ENCODE data around the gene C2orf72. TPM values are rescaled to one million over a fixed set of nuclear protein-coding genes. Genes with fewer than 3 reads are reported as not detected.
"Not testable (repeated sequence)": the region's sequence is repeated elsewhere in the genome, so short reads cannot be mapped to it uniquely, and the experiment has no call there.

The C2orf72 gene
- polyA plus RNA-seq (ENCODE audit: insufficient read length in 10 of 10) = 1 to 10 TPM in 1 of 10 donors, under 1 TPM in 9; 0.41 to 1.1 (median 0.56) TPM
- long read RNA-seq, donor 1 = 0 reads
- long read RNA-seq, donor 2 = 0 reads
- long read RNA-seq, donor 3 = 0 reads
- long read RNA-seq, donor 4 = 0 reads
- long read RNA-seq, donor 5 = 0 reads
- long read RNA-seq, donor 6 = 0 reads
- long read RNA-seq, donor 7, partial matches to known transcripts = 0 of 1 reads
- long read RNA-seq, donor 7, other reads (novel, unspliced or antisense) = 0 of 1 reads
- long read RNA-seq, donor 8 = 0 reads
- long read RNA-seq, donor 9 = 0 reads

- DNase-seq = no peak
Measured at GRCh38 chr2:231037202-231037730, at the start of gene C2orf72. Gene C2orf72, plus strand, starts transcription at chr2:231037523. Its CDS starts 43 bp downstream, at chr2:231037566.

GRCh38 chr2:230989731-230990130 is 47.6 kb upstream of the C2orf72 start:
- DNase-seq = no peak

DNA sequence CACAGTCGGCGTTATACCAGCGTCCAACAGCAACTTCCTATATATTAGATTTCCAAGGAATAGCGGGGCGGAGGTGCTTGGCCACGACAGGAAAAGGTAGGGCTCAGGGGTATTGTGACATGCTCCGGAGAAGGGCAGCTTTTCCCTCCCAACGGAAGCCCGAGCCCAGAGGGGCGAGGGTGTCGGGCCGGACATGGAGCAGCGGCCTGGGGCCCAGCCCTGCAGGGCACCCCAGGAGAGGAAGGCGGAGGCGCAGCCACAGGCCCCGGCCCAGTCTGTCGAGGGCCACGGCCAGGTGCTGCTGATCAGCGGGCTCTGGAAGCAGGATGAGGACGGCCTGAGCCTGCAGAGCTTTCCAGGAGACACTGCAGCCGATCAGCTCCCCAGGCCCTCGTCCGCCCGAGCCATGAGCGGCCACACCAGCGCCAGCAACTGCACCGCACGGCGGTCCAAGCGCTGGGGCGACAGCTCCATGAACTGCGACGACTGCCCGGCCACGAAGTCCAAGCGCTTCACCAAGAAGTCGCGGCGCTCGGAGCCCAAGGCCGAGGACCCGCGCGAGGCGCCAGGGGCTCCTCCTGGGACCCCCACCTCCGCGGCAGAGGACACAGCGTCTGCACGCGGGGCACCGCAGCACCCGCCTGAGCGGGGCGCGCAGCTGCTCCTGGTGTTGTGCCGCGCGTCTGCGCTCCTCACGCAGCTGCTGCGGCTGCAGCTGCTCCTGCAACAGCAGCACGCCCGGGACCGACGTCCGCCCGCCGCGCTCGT is 47.0 kb upstream of the C2orf72 start:
- DNase-seq = no peak

DNA sequence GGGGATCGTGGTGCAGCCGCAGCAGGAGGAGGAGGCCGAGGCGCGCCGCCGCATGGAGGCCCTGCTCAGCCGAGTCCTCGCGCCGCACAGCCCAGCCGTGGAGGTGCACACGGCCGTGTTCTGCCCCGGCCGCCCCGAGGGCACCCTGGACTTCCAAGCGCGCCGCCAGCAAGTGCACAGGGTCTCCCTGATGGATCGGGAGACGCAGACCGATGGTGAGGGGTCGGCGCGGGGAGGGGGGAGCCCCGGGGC is 46.5 kb upstream of the C2orf72 start:
- no peak for DNase-seq

DNA sequence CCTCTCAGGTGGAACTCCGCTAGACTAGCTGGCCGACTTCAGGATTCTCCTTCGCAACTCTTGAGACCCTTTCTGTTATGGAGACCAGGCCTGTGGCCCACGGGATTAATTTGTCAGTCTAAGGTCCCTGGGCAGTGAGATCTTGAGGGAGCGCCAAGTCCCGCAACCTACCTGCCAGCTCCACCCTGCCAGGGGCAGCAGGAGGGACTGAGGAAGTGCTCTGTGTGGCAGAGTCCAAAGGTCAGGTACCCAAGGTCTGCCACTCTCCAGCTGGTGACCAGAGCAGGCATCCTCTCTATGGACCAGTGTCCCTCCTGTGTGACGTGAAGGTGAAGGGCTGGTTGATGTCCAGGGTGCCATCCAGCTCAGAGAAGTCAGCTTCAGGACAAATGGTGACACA is 45.7 kb upstream of the C2orf72 start:
- no peak for DNase-seq

DNA sequence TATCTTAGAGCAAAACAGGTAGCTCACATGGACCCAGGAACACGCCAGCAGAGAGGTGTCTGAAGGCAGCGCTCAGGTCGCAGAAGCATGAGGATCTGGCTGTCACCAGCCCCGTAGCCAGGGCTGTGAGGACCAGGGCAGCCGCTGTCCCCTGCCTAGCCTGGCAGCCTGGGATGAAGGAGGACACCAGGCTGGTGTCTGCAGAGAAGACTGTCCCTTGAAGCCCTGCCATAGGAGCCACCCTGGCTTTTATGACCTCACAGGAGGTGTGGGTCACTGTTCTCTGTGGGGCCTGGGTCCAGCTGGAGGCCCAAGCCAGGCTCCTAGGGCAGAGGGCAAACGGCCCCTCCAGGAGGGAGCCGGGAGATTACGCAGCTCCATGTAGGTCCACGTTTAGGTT is 41.5 kb upstream of the C2orf72 start, which contains the start of gene SPATA3:
TSS of gene SPATA3 (plus strand) at position 301 of the 400 bp plus-strand sequence. CDS start 113 bp downstream, outside the sequence.
- DNase-seq = no peak

- DNase-seq = no peak
Measured at GRCh38 chr2:230996661-230997060, 40.7 kb upstream of the C2orf72 start.

DNA sequence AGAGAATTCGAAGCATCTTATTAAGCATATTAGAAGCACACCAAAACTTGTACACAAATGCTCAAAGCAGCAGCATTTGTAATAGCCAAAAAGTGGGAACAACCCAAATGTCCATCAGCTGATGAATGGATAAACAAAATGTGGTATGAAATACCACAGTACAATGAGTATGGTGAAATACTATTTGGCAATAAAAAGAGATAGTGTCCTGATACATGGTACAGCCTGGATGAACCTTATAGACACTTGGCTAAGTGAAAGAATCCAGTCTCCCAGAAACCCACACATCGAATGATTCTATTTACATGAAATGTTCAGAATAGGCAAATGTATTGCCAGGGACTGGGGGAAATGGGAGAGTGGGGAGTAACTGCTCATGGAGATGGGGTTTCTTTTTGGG is 38.4 kb upstream of the C2orf72 start:
- no peak for DNase-seq

DNA sequence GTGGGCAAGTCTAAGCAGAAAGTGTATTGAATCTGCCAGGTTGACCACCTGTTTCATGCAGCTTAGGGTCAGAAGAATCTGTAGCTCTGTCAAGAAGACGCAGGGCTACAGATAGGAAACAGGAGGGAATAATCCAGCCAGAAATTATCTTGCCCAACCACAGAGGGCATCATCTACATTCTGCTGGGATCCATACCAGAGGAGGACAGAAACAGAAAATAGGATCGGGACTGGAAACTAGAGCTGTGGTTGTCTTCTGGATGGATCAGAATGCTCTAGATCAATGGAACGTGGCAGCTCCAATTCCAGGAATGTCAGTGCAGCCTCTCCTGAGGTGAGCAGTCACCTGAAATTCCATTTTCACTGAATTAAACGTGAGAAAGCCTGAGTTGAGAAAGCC is 37.8 kb upstream of the C2orf72 start:
- no peak for DNase-seq

DNA sequence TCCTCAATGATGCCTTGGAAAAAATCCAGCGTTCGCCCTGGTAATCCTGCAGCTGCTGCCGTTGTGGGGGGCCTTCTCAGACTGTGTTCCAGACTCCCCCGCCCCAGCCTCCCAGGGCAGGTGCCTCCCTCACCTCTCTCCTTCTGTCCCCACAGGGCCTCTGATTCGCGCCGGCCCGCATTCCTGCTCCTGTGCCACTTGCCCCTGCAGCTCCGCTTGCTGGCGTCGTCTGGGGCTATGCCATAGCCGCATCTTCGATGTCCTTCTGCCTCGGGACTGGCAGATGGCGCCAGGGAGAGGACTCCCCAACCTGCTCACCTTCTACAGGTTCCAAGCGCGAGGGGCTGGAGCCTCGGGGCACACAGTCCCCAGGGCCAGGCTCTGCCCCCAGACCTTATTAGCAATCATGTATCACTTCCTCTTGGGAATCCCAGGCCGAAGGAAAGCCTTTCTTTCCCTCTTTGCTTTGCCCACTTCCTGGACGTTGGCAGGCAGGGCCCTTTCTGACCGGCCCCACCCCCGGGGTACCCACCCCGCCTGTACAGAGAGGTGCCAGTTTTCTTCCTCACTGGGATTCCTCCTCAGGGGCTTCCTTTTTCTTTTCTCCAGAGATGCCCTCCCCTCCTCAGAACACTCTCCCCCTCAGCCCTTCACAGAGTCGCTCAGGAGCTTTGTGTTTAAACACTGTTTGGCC is 37.0 kb upstream of the C2orf72 start:
- DNase-seq = no peak

DNA sequence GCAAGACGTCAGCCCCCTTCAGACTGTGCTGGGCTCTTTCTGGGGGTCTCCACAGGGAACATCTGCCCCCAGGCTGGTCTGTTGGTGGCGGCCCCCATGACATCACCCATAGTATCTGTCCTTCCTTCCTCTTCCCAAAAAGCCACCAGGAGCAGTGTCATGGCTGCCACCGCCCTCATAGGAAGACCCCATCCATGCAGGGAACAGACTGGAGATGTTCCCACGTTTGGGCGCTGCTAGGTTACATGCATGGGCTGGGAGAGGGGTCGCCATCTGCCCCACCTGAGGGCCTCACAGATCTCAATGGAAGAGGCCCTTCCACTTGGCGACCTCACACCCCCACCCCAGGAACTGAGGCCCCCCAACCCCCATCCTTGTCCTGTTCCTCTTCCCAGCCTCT is 36.3 kb upstream of the C2orf72 start:
- DNase-seq = no peak

DNA sequence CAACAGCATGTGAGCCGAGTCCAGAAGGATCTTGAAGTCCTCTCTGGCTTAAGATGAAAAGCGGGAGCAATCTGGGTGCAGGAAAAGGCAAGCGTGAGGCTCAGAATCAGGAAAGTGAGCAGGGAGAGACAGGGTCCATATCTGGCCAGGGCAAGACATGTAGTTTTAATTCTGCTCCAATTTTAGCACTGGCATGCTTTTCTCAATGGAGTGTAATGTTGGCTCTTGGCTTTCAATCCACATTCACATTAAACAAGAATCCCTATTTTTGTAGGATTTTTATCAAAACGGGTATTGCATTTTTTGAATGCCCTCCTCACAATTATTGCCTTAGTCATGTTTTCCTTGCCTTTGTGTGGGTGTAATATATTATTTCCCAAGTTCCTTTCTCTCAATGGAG is 35.4 kb upstream of the C2orf72 start:
- no peak for DNase-seq

DNA sequence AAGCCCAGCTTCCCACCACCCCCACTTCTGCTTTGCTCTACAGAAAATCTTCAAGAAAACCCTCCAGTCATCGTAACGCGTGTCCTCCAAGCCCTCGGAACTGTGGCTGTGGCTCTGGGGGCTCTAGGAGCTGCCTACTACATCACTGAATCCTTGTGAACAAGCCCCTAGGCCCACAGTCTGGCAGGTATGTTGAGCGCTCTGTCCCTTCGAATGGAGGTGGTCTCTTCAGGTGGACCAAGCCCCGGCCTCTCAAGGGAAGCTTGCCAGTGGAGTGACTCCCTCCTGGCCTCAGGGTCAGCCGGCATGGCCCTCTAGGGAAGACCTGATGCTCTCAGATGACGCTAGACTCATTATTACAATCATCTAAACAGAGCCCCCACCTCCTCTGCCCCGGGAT is 34.7 kb upstream of the C2orf72 start:
- no peak for DNase-seq

DNA sequence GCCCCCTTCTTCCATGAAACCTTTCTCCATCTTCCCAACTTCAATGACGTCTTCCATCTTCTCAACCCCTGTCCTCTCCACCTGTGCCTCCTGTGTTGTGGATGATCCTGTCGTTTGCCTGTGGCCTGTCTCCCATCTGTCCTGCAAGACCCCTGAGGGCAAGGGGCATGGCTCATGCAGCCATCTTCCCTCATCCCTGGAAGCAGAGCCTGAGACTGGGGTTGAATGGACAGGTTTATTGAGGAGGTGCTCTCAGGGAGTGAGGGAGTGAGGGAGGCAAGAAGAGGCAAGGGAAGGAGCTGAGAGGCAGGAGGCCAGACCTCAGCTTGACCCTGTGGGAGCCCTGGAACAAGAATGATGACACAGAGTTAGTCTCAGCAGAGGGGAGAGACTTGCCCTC is 34.1 kb upstream of the C2orf72 start:
- DNase-seq = no peak

GRCh38 chr2:231004930-231005329 is 32.4 kb upstream of the C2orf72 start:
- not testable (repeated sequence) for DNase-seq

DNA sequence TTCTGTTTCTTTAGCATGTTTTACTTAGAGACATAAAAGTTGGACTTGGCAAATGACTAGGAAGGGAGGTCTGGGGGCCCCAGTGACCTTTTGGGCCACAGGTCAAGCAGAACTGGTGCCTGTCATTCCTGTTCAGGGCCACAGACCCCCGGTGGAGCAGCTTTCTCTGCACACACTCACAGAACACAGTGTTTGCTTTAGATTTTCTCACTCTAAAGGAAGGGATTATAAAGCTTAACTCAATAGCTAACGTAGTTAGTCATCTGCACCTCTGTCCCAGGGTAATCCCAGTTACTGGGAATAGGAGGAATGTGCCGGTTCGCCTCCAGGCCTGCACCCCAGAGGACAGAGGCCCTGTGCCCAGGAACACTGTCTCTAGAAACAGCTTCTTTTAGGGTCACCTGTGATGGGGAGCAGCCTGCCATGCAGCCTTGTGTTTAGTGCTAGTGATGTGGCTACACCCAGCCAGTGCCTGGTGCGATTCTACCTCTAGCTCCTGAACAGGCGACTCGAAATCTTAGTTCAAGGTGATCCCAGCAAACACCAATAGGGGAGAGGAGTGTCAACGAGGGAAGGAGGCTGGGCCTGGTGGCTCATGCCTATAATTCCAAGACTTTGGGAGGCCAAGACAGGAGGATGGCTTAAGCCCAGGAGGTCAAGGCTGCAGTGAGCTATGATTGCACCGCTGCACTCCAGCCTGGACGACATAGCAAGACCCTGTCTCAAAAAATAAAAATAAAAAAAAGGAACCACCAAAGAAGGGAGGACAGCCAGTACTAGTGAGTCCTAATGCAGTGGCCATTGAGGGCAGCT is 29.8 kb upstream of the C2orf72 start:
- DNase-seq = no peak

GRCh38 chr2:231008131-231008530 is 29.2 kb upstream of the C2orf72 start:
- no peak for DNase-seq

DNA sequence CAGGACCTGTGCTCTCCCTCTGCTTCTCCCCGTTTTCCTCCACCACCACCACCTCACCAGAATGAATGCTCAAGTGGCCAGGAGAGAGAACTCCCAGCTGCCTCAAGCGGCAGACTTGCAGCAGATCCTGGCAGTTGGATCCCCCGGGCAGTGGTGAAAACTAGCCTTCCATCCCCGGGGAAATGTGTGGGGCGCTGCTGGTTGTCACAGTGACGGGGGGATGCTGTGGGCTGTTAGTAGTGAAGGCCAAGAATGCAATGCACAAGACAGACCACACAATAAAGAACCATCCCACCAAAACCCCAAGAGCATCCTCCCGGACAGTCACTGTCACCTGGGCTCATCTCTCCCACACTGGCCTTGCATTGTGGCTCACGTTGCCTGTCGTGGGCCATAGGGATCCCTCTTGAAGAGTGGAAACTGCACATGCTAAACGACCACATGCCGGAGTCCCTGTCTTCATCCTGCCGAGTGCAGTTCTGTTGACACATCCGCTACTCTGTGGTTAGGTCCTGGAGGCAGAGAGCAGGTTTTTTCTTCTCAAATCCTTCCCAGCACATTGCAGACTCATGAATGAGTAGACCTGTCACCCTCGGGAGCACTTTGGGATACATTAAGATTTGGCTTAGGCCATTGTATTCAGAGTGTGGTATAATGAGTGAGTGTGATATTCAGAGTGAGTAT is 27.9 kb upstream of the C2orf72 start:
- no peak for DNase-seq

GRCh38 chr2:231010201-231010730 is 27.1 kb upstream of the C2orf72 start:
- no peak for DNase-seq

GRCh38 chr2:231011526-231011925 is 25.8 kb upstream of the C2orf72 start:
- DNase-seq = no peak

DNA sequence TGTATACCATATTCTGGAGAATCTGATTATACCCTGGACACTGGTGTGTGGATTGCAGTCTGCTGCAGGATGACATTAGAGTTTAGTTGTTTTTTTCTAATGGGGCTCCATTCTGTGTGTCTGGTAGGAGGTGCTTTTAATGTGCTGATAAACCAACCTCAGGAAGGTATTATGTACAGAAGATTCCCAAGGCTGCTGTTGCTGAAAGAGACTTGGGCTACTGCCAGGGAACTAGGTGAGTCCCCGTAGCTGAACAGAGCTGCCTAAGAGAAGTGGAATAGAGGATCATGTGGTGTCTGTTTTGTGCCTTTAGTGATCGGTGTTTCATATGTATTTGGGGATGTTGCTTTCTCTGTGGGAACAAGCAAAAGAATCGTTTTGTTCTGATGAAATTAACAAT is 24.9 kb upstream of the C2orf72 start:
- no peak for DNase-seq

Data from muscle of back (tissue), 13 donors.